Tibial artery (tissue), 4 donors: ENCODE data around the gene DNTTIP2.
"Not testable (repeated sequence)": the region's sequence is repeated elsewhere in the genome, so short reads cannot be mapped to it uniquely, and the experiment has no call there.

ENCODE experiments used
- DNase-seq, 2 donors: peaks; one replicate each; pipeline ENCODE4 v3.0.0-alpha.2; 2019
- H3K27ac ChIP-seq, 2 donors: fragments of 200-600 bp; sonication (generic) in 1 of 2; 1 replicate in 1 of 2; 2 replicates in 1 of 2; pipeline ENCODE4 v1.5.1; 2018 to 2019; ENCODE audit warnings: mild to moderate bottlenecking in 1 of 2
- H3K27me3 ChIP-seq, 2 donors: fragments of 200-600 bp; sonication (generic) in 1 of 2; one replicate each; pipeline versions ENCODE4 v1.5.1 to v1.6.0; 2016 to 2019
- H3K36me3 ChIP-seq, 3 donors: fragments of 200-600 bp; sonication (generic) in 2 of 3; one replicate each; pipeline ENCODE4 v1.5.1; 2016 to 2019; ENCODE audit warnings: mild to moderate bottlenecking in 2 of 3
- H3K4me1 ChIP-seq, 4 donors: fragments of 200-600 bp; sonication (generic) in 2 of 4; 1 replicate in 3 of 4; 2 replicates in 1 of 4; pipeline ENCODE4 v1.5.1; 2016 to 2019
- H3K4me3 ChIP-seq, 2 donors: fragments of 200-600 bp; sonication (generic) in 1 of 2; 1 replicate in 1 of 2; 2 replicates in 1 of 2; pipeline ENCODE4 v1.5.1; 2018 to 2019; ENCODE audit warnings: mild to moderate bottlenecking in 2 of 2
- H3K9me3 ChIP-seq, 3 donors: fragments of 200-600 bp; sonication (generic) in 1 of 3; one replicate each; pipeline ENCODE4 v1.5.1; 2016 to 2019
- intact Hi-C: fragments of 100-400 bp; cut with DNase I; formaldehyde crosslinking; loops from one replicate; pipeline ENCODE4 v1.15.0; 2023; ENCODE audit warnings: low total_unique reads
- TF ChIP-seq, protein P1 (sequence below), 2 experiments: fragments of 200-600 bp in 1 of 2; fragments of 450-650 bp in 1 of 2; IDR thresholded peaks; one replicate each; pipeline ENCODE4 v1.5.1; 2017 to 2019; ENCODE audit warnings: antibody characterized with exemption in 2 of 2, mild to moderate bottlenecking in 1 of 2, moderate library complexity in 1 of 2

DNTTIP2 gene

DNA sequence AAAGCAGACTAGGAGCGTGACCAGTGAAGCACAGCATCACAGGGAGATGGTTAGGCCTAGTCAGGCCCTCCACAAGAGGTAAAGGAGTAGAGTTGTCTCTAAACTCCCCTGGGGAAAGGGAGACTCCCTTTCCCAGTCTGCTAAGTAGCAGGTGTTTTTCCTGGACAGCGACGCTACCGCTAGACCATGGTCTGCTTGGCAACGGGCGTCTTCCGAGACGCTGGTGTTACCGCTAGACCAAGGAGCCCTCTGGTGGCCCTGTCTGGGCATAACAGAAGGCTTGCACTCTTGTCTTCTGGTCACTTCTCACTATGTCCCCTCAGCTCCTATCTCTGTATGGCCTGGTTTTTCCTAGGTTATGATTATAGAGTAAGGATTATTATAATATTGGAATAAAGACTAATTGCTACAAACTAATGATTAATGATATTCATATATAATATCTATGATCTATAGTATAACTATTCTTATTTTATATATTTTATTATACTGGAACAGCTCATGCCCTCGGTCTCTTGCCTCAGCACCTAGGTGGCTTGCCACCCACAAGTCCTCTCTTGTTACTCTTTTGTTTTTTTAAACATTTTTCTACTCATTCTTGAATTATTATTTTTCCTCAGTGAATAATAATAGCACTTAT is 28.2 kb downstream of the DNTTIP2 start:
- intact Hi-C loops = loop anchor here (5.0 kb wide), 1 partner anchor 224 kb away; no protein-coding TSS in a partner anchor
- not testable (repeated sequence) for H3K36me3 ChIP-seq, H3K9me3 ChIP-seq, H3K4me1 ChIP-seq, H3K4me3 ChIP-seq, H3K27me3 ChIP-seq, H3K27ac ChIP-seq
- DNase-seq = peak; percentile 57 to 79
- TF ChIP-seq, protein P1, sequence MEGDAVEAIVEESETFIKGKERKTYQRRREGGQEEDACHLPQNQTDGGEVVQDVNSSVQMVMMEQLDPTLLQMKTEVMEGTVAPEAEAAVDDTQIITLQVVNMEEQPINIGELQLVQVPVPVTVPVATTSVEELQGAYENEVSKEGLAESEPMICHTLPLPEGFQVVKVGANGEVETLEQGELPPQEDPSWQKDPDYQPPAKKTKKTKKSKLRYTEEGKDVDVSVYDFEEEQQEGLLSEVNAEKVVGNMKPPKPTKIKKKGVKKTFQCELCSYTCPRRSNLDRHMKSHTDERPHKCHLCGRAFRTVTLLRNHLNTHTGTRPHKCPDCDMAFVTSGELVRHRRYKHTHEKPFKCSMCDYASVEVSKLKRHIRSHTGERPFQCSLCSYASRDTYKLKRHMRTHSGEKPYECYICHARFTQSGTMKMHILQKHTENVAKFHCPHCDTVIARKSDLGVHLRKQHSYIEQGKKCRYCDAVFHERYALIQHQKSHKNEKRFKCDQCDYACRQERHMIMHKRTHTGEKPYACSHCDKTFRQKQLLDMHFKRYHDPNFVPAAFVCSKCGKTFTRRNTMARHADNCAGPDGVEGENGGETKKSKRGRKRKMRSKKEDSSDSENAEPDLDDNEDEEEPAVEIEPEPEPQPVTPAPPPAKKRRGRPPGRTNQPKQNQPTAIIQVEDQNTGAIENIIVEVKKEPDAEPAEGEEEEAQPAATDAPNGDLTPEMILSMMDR (IDR thresholded peaks at IDR 0.05) = peak; percentile 46 to 50

DNA sequence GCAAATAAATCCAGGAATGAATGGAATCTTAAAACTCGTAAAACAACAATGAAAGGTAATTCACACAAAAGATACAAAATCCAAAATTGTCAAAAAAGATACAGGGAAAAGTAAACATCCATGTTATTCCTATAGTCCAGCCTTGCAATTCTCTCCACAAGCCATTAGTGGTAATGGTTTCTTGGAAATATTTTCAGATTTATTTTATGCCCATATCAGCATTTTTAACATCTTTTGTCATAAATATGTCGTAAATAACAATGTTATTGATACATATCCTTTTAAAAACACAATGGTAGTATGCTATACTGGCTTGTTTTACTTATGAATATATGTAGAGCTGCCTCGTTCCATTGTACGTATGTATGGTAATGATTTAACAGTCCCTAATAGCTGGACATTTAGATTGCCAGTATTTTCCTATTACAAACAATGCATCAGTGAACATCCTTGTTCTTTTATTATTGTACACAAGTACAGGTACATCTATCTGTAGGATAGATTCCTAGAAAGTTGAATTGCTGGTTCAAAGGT is 30.6 kb downstream of the DNTTIP2 start:
- intact Hi-C loops = loop anchor here (10.0 kb wide), 1 partner anchor 404 kb away; the partner anchor contains the start of gene FNBP1L
- H3K4me3 ChIP-seq = peak overlapping the region; percentile 85 to 88
- H3K4me1 ChIP-seq = peaks cover 0 to 29% (median 11%) of the 10 kb centered on the region in 4 donors
- H3K9me3 ChIP-seq = no peaks in the 10 kb centered on the region
- H3K36me3 ChIP-seq = no peaks in the 10 kb centered on the region
- peak overlapping the region; percentile 97 to 98 for H3K27ac ChIP-seq
- no peak for DNase-seq
- TF ChIP-seq, protein P1 (IDR thresholded peaks at IDR 0.05) = no peak
- H3K27me3 ChIP-seq = no peaks in the 10 kb centered on the region

- DNase-seq = peak; percentile 56 to 82
- H3K36me3 ChIP-seq = no peaks in the 10 kb centered on the region
- peaks cover 0 to 29% (median 11%) of the 10 kb centered on the region in 4 donors for H3K4me1 ChIP-seq
- no peaks in the 10 kb centered on the region for H3K27me3 ChIP-seq
- peak overlapping the region; percentile 85 to 88 for H3K4me3 ChIP-seq
- TF ChIP-seq, protein P1 (IDR thresholded peaks at IDR 0.05) = no peak
- intact Hi-C loops = loop anchor here (10.0 kb wide), 1 partner anchor 403 kb away; the partner anchor contains the start of gene FNBP1L
- H3K27ac ChIP-seq = peak overlapping the region; percentile 97 to 98
- no peaks in the 10 kb centered on the region for H3K9me3 ChIP-seq
Measured at GRCh38 chr1:93847811-93848288, 31.2 kb downstream of the DNTTIP2 start.

- intact Hi-C loops = loop anchor here (10.0 kb wide), 1 partner anchor 402 kb away; the partner anchor contains the start of gene FNBP1L
- peak overlapping the region; percentile 97 to 98 for H3K27ac ChIP-seq
Measured at GRCh38 chr1:93846992-93847810, 31.8 kb downstream of the DNTTIP2 start.

More at GRCh38 chr1:93846992-93847810, 31.8 kb downstream of the DNTTIP2 start:
- Histone ChIP-seq H3K27me3 (no peaks in the 10 kb centered on the region), H3K9me3 (no peaks in the 10 kb centered on the region), H3K36me3 (no peaks in the 10 kb centered on the region), H3K4me1 (peaks cover 0 to 29% (median 11%) of the 10 kb centered on the region in 4 donors), H3K4me3 (peak overlapping the region; percentile 85 to 88)
- TF ChIP-seq, protein P1 (IDR thresholded peaks at IDR 0.05) = peak in 1 of 2 experiments; percentile 14
- peak; percentile 88 to 92 for DNase-seq
